HG03460 (cell line): ENCODE results near the gene EXD2.
"Not testable (repeated sequence)": the region's sequence is repeated elsewhere in the genome, so short reads cannot be mapped to it uniquely, and the experiment has no call there.

Source experiments
- ATAC-seq: cut with Tn5 transposase; IDR thresholded peaks from one replicate; pipeline ENCODE4 v1.9.1; 2021; ENCODE audit not compliant: unreplicated experiment

Gene EXD2

GRCh38 chr14:69191340-69192111 lies at the start of gene EXD2:
Gene EXD2 (plus strand): TSS chr14:69191498. CDS start chr14:69209471, 17,973 bp downstream.
- peak; percentile 88 for ATAC-seq

GRCh38 chr14:69141550-69141949 lies 49.7 kb upstream of the EXD2 start:
- ATAC-seq: no peak

- no peak for ATAC-seq
Observed at GRCh38 chr14:69142101-69142500, 49.2 kb upstream of the EXD2 start.

GRCh38 chr14:69149461-69150244 lies 41.6 kb upstream of the EXD2 start:
- no peak for ATAC-seq

- ATAC-seq: peak; percentile 34
Observed at GRCh38 chr14:69151458-69152180, 39.7 kb upstream of the EXD2 start.

GRCh38 chr14:69152181-69152901 lies 39.0 kb upstream of the EXD2 start:
- ATAC-seq: peak; percentile 1

- no peak for ATAC-seq
Observed at GRCh38 chr14:69152902-69153151, 38.5 kb upstream of the EXD2 start, which contains the start of gene DCAF5. Gene DCAF5 (minus strand): TSS chr14:69153119. CDS start chr14:69152978, 141 bp downstream.

- peak; percentile 88 for ATAC-seq
Observed at GRCh38 chr14:69153152-69153872, 38.0 kb upstream of the EXD2 start.

GRCh38 chr14:69153873-69154270 lies 37.4 kb upstream of the EXD2 start:
- ATAC-seq: no peak

- no peak for ATAC-seq
Observed at GRCh38 chr14:69154779-69155178, 36.5 kb upstream of the EXD2 start.

- no peak for ATAC-seq
Observed at GRCh38 chr14:69156224-69156623, 35.1 kb upstream of the EXD2 start.

- no peak for ATAC-seq
Observed at GRCh38 chr14:69161590-69161989, 29.7 kb upstream of the EXD2 start.

- ATAC-seq: not testable (repeated sequence)
Observed at GRCh38 chr14:69165787-69166186, 25.5 kb upstream of the EXD2 start.

- ATAC-seq: no peak
Observed at GRCh38 chr14:69170839-69171238, 20.5 kb upstream of the EXD2 start.

GRCh38 chr14:69171569-69171968 lies 19.7 kb upstream of the EXD2 start:
- ATAC-seq: no peak

GRCh38 chr14:69175130-69175529 lies 16.2 kb upstream of the EXD2 start:
- no peak for ATAC-seq

- ATAC-seq: no peak
Observed at GRCh38 chr14:69181491-69181890, 9.8 kb upstream of the EXD2 start.

- not testable (repeated sequence) for ATAC-seq
Observed at GRCh38 chr14:69182580-69182979, 8.7 kb upstream of the EXD2 start.

- no peak for ATAC-seq
Observed at GRCh38 chr14:69183735-69184134, 7.6 kb upstream of the EXD2 start.

- no peak for ATAC-seq
Observed at GRCh38 chr14:69190191-69190590, 1.1 kb upstream of the EXD2 start.
